H1 (cell line): Measurements from ENCODE around the gene IQCN.

ENCODE experiments used
- ATF3 ChIP-seq: IDR thresholded peaks from 2 replicates; pipeline ENCODE4 v1.6.1; 2011; ENCODE audit warnings: low read depth, mild to moderate bottlenecking, low read length; ENCODE audit not compliant: insufficient read depth
- CEBPB ChIP-seq: IDR thresholded peaks from 2 replicates; pipeline ENCODE4 v1.6.1; 2012; ENCODE audit warnings: low read depth, low read length
- CREB1 ChIP-seq: IDR thresholded peaks from 2 replicates; pipeline ENCODE4 v1.6.1; 2012; ENCODE audit warnings: inconsistent platforms
- CTCF ChIP-seq, 3 experiments: IDR thresholded peaks; 1 replicate in 2 of 3; 2 replicates in 1 of 3; pipeline versions ENCODE4 v1.5.1 to v1.6.1; 2011; ENCODE audit warnings: low read length in 3 of 3, mild to moderate bottlenecking in 3 of 3, inconsistent platforms in 2 of 3, low read depth in 1 of 3, moderate library complexity in 1 of 3; ENCODE audit not compliant: insufficient read depth in 1 of 3; ENCODE audit errors: control extremely low read depth in 1 of 3
- EZH2 ChIP-seq: fragments of 200-600 bp; sonication (generic); IDR thresholded peaks from 2 replicates; pipeline ENCODE4 v1.7.1; 2012; ENCODE audit warnings: low read depth, mild to moderate bottlenecking, moderate library complexity, low read length, inconsistent platforms; ENCODE audit not compliant: severe bottlenecking
- HDAC2 ChIP-seq, 2 experiments: fragments of 300-600 bp in 1 of 2; sonication (generic) in 1 of 2; IDR thresholded peaks; 2 replicates each; pipeline ENCODE4 v1.6.1; 2011 to 2012; ENCODE audit warnings: low read depth in 2 of 2, low read length in 2 of 2, mild to moderate bottlenecking in 2 of 2, moderate library complexity in 2 of 2, borderline replicate concordance in 1 of 2, inconsistent platforms in 1 of 2
- HDAC6 ChIP-seq: IDR thresholded peaks from one replicate; pipeline ENCODE4 v1.7.1; 2012; ENCODE audit warnings: low read depth, mild to moderate bottlenecking, inconsistent platforms, low read length, moderate library complexity
- MAFK ChIP-seq: IDR thresholded peaks from 2 replicates; pipeline ENCODE4 v1.6.1; 2012; ENCODE audit warnings: low read depth, mild to moderate bottlenecking, improper control_type of control experiment, low read length
- POLR2A ChIP-seq, 2 experiments: IDR thresholded peaks; 1 replicate in 1 of 2; 2 replicates in 1 of 2; pipeline ENCODE4 v1.6.1; 2011; ENCODE audit warnings: low read depth in 2 of 2, low read length in 2 of 2, mild to moderate bottlenecking in 2 of 2; ENCODE audit errors: control extremely low read depth in 1 of 2
- POLR2AphosphoS5 ChIP-seq: IDR thresholded peaks from 2 replicates; pipeline ENCODE4 v1.6.1; 2011; ENCODE audit warnings: low read depth, low read length
- RAD21 ChIP-seq, 2 experiments: IDR thresholded peaks in 1 of 2; conservative IDR thresholded peaks in 1 of 2; 2 replicates each; pipeline ENCODE4 v1.6.1; 2011; ENCODE audit warnings: low read depth in 2 of 2, low read length in 2 of 2, improper control_type of control experiment in 1 of 2, inconsistent platforms in 1 of 2, mild to moderate bottlenecking in 1 of 2, moderate library complexity in 1 of 2
- RFX5 ChIP-seq: IDR thresholded peaks from 2 replicates; pipeline ENCODE4 v1.6.1; 2011; ENCODE audit warnings: low read depth, low read length, improper control_type of control experiment, borderline replicate concordance
- SIRT6 ChIP-seq: IDR thresholded peaks from one replicate; pipeline ENCODE4 v1.7.1; 2012; ENCODE audit warnings: low read length, inconsistent platforms
- TAF1 ChIP-seq: IDR thresholded peaks from 2 replicates; pipeline ENCODE4 v1.6.1; 2011; ENCODE audit warnings: mild to moderate bottlenecking, low read depth, low read length

GRCh38 chr19:18283338-18283737 is 9.1 kb upstream of the IQCN start:
- no peak for TF ChIP-seq CEBPB
- TF ChIP-seq CTCF (IDR thresholded peaks at IDR 0.05; ENCODE audit: control extremely low read depth in 1 of 3, insufficient read depth in 1 of 3, low read depth in 1 of 3, low read length in 3 of 3): no peak
- no peak for TF ChIP-seq POLR2A (IDR thresholded peaks at IDR 0.05; ENCODE audit: control extremely low read depth in 1 of 2, low read depth in 2 of 2, low read length in 2 of 2)
- TF ChIP-seq HDAC2 (IDR thresholded peaks at IDR 0.05; ENCODE audit: borderline replicate concordance in 1 of 2, low read depth in 2 of 2, low read length in 2 of 2): no peak
- TF ChIP-seq ATF3: no peak
- TF ChIP-seq CREB1: no peak
- no peak for TF ChIP-seq POLR2AphosphoS5
- no peak for TF ChIP-seq RFX5
- TF ChIP-seq EZH2: no peak
- TF ChIP-seq HDAC6: no peak
- TF ChIP-seq SIRT6: no peak
- no peak for TF ChIP-seq RAD21 (IDR thresholded peaks at IDR 0.05 in 1 of 2, conservative IDR thresholded peaks at IDR 0.05 in 1 of 2; ENCODE audit: low read depth in 2 of 2, low read length in 2 of 2)
- no peak for TF ChIP-seq TAF1
- no peak for TF ChIP-seq MAFK
